GM19324 (cell line): ENCODE results near the gene LRIT2.

Source experiments
- ATAC-seq: cut with Tn5 transposase; IDR thresholded peaks from one replicate; pipeline ENCODE4 v1.9.1; 2021; ENCODE audit warnings: mild to moderate bottlenecking, moderate library complexity; ENCODE audit not compliant: unreplicated experiment, low FRiP score

LRIT2 gene

DNA sequence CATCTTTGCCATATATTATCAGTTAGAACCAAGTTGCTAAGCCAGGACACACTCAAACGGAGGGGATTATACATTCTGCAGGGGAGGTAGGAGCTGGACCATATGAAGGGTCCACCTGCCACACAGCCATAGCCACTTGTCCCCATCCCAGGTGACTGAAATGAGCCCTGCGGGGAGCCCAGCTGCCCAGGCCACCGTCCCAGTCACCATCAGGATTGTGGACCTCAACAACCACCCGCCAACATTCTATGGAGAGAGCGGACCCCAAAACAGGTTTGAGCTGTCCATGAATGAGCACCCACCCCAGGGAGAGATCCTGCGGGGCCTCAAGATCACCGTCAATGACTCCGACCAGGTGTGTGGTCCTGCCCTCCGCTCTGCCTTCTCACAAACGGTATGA, 17.3 kb downstream of the LRIT2 start:
- no peak for ATAC-seq

DNA sequence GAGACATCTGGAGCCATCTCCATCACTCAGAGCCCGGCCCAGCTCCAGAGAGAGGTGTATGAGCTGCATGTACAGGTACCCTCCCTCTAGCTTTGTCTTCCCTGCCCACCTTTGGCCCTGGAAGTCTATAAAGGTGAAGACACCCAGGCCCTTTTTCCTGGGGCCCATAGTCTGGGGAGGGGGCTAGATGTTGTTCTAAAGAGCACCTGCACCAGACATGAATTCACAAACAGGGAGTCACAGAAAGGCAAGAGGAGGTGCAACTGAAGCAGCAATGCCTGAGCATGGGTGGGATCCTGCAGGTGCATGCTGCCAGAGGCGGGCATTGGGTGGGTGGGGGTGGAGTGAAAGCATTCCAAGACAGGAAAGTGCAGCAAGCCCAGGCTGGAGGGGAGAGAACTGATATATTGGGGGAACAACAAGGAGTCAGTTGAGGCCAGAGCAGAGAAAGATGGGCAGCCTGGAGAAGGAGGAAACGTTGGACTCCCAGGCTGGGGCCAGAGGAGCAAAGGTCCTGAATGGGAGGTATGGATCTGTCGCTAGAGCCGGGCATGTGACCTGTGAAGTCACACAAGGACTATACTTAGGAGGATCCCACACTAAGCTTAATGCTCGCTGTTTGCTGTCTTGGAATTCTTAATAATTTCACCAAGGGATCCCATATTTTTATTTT, 19.4 kb downstream of the LRIT2 start:
- ATAC-seq = no peak

DNA sequence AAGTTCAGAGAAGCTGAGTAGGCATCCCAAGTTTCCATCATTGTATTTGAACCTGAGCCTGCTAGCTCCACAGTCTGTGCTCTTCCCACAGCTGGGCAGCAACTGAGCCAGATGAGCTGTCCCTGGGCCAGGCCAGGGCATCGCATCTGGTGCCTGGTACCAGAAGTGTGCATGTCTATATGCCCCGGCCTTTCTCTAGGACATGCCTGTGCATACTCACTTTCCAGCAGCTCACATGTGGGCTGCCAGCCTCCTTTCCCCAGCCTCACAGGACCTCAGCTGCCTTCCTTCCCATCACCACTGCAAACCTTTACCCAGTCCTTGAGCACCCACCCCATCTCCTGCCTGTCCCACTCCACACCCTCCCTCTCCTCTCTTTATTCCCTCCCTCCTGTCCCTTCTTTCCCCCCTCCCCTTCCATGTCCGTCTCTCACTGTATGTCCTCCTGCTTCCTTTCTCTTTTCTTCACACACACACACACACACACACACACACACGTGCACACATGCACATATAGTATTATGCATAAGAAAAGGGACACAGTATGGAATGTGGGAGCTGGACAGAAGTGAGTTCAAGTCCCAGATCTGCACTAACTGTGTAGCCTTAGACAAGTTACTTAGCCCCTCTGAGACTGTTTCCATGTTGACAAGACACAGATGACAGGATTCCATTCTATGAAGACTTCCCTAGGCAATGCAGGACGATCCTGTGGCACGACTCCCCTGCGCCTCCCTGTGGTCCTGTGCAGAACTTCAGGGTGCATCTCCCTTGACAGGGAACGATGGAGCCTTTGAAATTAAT, 20.1 kb downstream of the LRIT2 start:
- no peak for ATAC-seq

DNA sequence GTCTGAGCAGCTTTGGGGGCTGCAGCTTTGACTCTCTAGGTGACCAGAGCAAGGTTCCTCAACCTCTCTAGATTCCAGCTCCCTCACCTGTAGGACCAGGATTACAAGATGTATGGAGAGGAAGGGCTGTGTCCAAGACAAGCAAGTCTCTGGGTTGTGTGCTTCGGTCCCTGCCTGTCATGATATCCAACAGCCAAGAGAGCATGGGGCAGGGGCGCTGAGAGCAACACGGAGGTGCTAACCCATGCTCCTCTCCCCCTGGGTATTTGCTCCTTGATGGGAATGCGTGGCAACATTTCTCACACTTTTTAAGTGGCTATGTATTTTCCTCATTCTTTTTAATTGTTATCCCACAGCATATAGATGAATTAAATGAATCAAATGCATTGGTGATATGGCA, 20.7 kb downstream of the LRIT2 start:
- no peak for ATAC-seq

DNA sequence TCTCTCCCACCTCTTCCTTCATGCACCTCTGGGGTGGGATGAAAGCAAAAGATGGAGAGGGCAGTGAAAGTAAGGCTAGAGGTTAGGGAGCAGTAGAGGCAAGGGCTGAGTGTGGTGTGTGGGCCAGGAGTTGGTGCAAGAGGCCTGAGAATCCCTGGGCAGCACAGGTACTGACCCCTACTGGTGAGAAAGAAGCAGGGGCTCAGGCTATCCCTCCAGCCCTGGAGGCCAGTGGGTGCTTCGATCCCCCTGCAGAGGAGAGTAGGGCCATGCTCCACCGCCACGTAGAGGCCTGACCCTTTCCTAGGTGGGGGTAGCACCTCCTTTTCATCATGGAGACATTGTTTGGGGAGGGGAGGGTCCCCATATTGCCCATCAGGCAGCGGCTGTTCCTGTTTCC, 21.2 kb downstream of the LRIT2 start:
- peak; percentile 67 for ATAC-seq

DNA sequence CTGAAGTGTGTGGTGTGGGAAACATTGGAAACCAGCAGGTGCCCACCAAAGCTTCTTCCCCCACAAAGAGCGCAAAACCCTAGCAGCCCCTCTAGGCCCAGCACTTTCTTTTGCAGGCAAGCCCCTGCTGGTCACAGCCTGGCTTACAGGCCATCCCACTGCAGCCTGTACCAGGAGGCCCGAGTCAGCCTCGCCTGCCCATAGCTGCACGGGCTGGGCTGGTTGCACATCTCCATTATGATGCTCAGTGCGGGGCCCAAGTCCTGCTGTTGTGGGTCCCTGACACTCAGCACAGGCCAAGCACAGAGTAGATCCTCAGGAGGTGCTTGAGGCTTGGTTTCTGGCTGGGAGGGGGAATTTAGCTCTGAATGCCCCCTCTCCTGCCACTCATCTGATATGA, 23.0 kb downstream of the LRIT2 start:
- no peak for ATAC-seq

DNA sequence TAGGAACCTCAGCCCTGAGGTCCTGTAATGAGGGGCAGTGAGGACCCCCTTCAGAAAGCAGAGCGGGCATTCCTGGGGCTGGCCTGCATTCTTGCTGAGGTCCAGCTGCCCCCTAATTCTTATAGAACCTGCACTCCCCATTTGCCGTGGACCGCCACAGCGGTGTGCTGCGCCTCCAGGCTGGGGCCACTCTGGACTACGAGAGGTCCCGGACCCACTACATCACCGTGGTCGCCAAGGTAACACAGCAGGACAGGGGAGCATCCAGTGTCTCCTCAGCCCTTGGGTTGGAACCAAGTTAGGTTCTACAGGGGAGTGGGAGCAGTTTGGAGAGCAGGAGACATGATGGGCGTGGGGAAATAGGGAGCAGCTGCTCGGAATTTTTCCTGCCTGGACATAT, 23.7 kb downstream of the LRIT2 start:
- ATAC-seq = no peak

DNA sequence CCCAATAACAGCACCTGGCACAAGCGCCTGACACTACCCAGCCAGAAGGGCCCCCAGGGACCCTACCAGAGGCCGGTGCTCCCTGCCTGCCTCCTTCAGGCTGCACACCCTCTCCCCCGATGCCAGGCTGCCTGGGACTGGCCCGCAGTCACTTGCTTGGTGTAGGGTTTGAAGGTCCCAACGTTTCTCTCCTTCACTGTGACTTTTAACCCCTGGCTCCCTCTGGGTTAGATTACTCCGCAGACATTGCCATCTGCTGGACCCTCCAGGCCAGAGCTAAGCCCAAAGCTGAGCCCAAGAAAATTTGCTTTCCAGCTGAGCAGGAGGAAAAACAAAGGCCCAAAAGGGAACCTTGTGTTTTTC, 24.1 kb downstream of the LRIT2 start:
- ATAC-seq = no peak

DNA sequence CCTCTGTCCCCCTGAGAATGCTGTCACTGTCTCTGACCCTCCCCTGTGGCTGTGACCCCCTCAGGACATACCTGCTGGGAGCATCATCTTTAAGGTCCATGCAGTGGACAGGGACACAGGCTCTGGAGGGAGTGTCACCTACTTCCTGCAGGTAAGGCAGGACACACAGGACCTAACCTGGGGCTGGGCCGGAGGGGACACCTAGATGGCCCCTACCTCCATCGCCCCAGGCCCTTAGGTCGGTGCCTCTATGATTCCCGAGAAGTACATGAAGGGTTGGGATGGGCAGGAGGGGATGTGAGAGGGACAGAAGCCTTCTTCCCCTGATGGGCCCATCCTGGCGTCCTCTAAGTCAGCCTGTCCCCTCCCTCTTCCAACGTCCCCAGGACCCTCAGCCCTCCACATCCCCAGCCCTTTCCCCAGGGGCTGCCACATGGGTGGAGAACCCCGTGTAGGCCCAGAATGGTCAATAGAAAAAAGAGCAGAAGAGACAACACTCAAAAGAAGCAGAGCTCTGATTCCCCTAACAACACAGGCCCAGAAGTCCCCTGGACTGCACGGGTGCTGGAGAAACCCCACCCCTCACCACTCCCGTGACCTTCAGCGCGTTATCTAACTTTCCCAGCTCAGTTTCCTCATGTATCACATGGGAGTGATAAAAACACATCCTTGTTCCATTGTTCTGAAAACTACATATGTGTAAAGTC, 24.7 kb downstream of the LRIT2 start:
- no peak for ATAC-seq

DNA sequence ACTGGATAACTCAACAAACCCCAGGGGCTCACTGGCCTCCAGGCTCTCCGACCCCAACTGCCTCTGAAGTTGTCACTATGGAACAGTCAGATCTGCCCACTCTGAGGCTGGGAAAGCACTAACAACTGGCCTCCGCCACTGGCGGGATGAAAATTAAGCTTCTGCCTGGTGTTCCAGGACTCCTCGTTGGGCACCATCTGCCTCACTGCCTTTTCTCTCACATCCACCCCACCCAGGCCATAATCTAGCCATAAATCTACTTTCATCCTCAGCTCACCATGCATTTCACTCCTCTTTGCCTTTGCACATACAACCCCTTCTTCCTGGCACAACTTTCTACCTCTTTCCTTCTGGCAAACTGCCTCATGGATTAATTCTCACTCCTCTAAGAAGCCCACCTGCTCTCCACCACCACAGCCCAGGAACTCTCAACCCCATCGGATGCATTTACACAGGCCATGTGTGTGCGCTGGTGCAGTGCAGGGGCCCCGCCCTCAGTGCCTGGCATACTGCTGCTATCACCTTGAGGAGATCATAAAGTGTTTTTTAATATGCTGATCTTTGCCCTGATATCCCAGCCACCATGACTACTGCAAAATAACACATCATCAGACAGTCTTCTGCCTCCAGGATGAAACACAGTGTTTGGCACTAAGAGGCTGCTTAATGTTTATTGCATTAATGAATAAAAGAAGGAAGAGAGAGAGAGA, 27.0 kb downstream of the LRIT2 start:
- ATAC-seq = no peak

DNA sequence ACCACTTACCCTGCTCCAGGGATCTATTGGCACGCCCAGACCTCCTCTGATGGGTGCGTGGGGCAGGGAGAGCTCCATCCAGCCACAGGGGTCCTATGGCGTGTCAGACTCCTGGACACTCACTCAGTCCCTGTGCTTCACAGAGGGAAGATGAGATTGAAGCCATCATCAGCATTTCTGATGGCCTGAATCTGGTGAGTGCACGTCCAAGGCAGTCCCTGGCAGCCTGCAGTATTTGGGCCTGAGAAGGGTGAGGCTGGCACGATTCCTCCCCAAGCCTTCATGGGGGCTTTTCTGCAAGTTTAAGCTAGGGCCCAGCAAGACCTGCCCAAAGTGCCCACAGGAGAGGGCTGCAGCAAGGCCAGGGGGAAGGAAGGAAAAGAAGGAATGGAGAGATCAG, 27.7 kb downstream of the LRIT2 start:
- ATAC-seq = no peak

DNA sequence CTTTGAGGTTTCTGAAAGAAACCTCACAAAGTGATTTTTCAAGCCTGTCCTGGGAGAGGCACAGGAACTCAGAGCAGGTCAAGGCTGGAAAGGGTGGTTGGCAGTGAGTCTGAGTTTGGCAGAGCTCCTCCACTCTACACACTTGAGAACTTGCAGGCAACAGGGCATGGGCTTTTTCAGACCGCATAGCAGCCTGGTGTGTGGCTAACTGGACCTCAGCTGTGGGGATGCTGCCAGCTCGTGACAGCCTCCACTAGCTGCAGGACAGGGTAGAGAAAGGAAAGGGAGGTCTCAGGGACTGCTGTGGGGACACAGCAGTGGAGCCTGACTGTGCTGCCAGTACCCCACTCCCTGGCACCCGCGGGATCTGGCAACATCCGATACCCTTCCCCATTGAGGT, 28.4 kb downstream of the LRIT2 start:
- no peak for ATAC-seq

DNA sequence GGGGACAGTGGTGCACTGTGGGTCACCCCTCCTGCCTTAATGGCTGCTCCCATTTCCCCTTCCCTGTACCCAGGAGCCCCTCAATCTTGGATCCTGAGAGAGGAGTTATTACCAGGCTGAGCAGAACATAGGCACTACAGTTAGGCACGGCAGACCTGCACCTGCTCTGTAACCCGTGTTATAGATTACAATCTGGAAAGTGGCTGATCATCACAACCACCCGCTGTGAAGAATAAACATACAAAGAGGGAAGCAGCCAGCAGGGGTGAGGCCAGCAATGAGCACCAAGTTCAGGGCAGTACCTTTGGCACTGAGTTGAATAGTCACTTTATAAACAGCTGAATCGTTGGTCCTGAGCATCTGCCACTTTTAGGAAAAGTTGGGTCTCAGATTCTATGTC, 29.3 kb downstream of the LRIT2 start:
- ATAC-seq = no peak

DNA sequence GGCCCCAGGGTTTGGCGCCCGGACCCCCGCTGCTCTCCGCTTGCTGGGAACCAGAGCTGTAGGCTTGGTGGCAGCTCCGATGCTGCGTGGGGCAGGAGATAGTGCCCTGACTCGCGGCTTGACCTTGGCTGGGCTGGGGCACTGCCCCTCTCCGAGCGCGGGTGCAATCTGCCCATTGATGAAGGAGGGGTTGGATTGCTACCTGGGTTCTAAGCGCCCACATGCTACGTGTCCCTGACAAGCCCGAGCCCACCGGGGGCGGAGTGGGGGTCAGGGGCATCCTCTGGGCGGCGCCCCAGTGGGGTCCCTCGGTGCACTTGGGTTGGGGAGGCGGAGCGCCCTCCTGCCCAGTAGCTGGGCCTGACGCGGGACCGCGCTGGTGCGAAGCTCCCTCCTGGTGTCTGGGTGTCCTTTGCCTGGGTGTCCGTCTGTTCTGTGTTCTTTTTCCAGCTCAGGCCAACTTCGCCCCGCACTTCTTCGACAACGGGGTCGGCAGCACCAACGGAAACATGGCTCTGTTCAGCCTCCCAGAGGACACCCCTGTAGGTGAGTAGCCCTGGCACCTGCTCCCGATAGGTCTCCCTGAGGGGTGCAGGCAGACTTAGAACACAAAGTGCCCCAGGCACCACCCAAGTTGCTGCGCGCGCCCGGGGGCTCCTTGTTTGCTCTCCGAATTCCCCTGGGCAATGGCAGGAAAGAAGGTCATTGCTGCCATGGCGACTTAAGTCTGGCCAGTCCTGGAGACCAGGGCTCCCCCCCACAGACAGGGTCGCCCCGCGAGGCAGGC, 30.1 kb downstream of the LRIT2 start:
- ATAC-seq = no peak

DNA sequence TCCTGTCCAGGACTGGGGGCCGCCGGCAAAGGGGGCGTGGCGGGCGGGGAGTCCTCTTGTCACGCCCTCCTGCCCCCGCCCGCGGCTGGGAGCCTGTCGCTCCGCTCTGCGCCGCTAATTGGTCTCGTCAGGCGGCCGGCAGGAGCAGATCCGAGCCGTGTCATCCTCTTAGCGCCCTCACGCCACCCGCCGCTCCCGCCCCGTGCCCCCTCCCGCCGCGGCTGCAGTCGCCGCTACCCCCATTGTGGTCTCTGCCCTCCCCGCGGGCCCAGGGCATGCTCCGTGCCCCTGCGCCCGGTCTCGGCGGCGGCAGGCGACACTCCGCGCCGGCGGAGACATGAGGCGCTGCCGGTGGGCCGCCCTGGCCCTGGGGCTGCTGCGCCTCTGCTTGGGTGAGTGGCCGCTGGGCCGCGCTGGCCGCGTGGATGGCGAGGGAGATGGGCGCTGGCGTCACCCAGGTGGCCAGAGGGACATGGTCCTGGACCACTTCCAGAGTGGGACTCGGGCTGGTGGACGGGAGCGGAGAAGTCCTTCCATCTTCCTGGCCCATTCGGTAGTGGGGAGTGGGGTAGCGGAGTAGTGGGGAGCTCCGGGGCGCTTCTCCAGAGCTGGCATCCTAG, 30.8 kb downstream of the LRIT2 start, which contains the start of gene CDHR1:
CDHR1 (plus strand) TSS at position 114 of the 620 bp plus-strand sequence; CDS start at position 338, 224 bp downstream.
- ATAC-seq = peak; percentile 83

DNA sequence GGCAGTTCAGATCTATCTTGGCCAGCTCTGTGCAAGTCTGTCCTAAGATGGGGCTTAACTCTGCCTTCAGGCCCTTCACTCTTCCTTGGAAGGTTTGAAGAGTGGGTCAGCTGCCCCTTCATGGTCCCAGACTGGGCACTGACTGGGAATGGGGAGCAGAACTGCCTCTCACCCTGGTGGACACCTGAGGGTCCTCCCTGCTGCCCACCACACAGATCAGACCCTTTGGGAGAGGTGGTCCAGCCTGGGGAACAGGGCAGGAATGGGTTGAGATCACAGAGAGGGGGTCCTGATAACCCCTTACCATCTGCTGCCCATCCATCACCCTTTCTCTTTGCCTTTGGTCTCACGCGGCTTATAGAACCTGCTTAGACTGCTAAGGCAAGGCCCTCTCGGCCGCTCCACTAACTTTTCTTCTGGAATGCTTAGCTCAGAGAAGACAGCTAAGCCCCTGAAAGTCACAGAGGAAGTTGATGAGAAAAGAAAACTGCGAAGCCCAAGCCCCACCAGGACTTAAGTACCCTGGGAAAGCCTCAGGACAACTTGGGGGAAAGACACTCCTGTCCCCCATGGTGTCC, 31.4 kb downstream of the LRIT2 start:
- no peak for ATAC-seq

DNA sequence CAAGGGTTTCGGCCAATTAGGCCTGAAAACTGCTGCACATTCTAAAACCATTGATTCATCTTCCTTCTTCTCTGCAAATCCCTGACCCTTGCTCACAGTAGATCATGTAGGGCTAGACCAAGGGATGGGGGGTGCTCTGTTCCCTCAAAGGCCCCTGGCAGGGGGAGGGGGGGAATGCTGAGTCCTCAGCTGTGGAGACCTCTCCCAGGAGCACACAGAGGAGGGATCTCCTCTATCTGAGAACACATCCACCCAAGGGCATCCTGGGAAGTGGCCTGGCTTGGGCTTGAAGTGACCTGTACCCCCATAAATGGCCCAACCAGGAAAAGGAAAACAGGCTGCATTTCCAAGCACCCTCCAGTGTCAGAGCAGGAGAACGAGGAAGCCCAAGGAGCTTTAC, 32.0 kb downstream of the LRIT2 start:
- no peak for ATAC-seq

DNA sequence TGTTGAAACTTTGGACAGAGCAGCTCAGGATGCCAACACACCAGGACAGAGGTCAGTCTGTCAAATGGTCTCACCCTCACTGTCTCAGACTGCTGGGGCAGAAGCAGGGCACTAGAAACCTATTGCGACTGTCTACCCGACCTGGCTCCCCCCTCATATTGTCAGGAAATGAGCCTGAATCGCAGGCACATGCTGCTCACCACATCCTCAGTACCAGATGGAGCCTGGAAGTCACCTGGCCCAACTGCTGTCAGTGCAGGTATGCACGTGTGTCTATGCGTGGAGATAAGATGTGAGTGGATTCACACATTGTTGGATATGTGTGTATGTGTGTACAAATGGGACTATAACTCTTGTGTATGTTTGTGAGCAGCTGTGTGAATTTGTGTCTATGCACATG, 34.2 kb downstream of the LRIT2 start:
- ATAC-seq = no peak

DNA sequence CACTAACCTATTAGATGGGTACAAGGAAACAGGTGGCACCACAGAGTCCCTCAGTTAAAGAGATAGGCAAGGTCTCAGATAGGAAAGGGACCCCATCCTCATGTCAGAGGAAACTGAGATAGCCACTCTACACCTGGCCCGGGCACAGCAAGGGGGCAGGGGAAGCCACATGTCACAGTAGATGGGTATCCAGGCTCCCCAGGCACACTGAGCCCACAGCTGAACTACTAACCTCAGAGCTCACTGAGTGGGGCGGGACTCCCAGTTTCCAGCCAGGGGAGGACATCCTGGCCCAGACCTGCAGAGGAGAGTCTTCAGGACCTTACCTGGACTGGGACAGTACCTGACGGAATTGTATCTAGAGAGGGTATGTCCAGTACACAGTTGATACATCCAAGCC, 34.7 kb downstream of the LRIT2 start:
- no peak for ATAC-seq
